GM18508 (cell line): ENCODE results near the gene KCNMA1.

Source experiments
- ATAC-seq: cut with Tn5 transposase; IDR thresholded peaks from one replicate; pipeline ENCODE4 v1.9.1; 2021; ENCODE audit warnings: moderate number of reproducible peaks; ENCODE audit not compliant: insufficient read depth, unreplicated experiment

The KCNMA1 gene

DNA sequence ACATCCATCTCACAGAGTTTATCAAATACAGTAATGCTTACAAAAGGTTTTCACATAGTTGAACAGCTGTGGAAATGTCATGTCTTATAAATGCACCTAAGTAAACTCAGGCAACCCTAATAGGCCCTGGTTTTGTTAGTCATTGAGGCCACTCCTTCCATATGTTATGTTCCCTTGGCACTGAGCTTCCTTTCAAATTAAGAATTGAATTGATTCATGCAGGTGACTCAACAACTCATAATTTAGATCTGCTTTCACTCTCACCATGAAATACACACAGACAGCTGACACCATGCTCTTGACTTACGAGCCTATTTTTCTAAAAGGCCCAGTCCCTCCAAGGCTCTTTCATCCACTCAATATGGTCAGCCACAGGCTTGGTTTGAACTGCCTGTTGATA lies 476.9 kb downstream of the KCNMA1 start:
- no peak for ATAC-seq

- ATAC-seq = no peak
Measured at GRCh38 chr10:77159538-77160110, 478.0 kb downstream of the KCNMA1 start.

- ATAC-seq = no peak
Measured at GRCh38 chr10:77158666-77159065, 478.9 kb downstream of the KCNMA1 start.

DNA sequence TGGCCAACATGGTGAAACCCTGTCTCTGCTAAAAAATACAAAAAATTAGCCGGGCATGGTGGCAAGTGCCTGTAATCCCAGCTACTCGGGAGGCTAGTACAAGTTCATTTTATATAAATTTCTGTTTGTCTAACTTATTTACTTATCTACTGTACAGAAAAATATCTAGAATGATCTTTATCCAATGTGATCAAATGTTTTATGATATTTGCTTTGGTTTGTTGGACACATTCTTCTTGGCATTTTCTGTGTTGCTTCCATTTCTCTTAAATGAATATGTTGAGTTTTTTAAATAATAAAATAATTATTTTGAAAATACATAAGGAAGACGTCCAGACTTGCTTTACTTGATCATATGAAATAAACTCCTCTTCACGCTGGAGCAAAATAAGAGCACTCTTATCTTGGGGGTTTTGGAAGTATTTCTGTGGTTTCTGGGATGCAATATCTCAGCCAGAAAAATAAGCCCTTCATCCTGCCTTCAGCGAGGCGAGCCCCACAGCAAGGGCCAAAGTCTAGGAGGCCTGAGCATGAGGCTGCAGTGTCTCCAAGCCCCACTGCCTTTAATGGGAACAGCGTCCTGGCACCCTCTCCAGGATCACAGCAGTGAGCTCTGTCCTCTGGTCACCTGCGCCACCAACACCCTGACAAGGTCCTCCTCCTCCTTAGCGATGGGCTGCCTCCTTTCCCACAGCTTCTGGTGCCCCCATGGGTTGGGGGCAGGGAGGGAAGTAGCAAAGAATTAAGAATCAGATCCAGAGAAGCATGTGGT lies 480.2 kb downstream of the KCNMA1 start:
- ATAC-seq = no peak

DNA sequence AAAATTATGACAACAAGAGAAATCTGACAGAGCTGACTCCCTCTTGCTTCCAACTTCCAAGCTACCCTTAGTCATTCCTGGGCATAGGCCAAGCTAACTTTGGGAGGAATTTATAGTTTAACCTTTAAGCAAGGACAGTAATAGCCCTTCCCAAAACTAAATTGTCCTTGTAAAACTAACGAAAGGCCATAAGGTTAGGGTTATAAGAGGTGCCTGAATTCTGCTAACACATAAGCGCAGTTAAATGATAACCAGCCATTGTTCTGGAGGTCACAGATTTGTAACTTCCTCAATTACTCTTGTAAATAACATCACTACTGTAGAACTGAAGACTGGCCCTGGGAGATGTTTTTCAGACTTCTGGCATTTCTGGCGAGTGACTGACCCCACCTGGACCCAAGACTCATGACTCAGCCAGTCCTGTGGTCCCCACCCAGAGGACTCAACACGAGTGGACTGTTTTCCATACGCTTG lies 481.2 kb downstream of the KCNMA1 start:
- no peak for ATAC-seq

- ATAC-seq = no peak
Measured at GRCh38 chr10:77152256-77152655, 485.4 kb downstream of the KCNMA1 start.

- ATAC-seq = no peak
Measured at GRCh38 chr10:77151408-77151807, 486.2 kb downstream of the KCNMA1 start.

DNA sequence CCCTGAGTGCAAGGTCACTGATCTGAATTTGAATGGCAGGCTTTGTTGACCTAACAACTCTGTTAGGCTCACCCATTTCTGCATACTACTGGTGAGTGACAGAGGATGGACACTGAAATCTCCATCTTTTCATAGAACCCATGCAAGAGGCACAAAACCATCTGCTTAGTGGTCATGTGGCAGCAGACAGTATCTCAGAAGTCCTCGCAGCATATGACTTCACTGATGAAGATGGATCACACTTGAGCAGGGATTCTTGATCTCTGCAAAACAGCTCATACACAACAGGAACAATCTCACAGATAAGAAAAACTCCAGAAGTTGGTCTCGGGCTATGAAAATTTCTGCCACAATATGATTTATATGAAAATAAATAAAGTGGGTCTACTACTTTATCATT lies 487.9 kb downstream of the KCNMA1 start:
- no peak for ATAC-seq

- ATAC-seq = no peak
Measured at GRCh38 chr10:77149001-77149400, 488.6 kb downstream of the KCNMA1 start.

GRCh38 chr10:77147871-77148270 lies 489.7 kb downstream of the KCNMA1 start:
- ATAC-seq = no peak

- ATAC-seq = no peak
Measured at GRCh38 chr10:77146712-77147336, 490.8 kb downstream of the KCNMA1 start.

GRCh38 chr10:77144656-77145055 lies 493.0 kb downstream of the KCNMA1 start:
- no peak for ATAC-seq

- ATAC-seq = no peak
Measured at GRCh38 chr10:77139252-77140160, 498.1 kb downstream of the KCNMA1 start.

- ATAC-seq = no peak
Measured at GRCh38 chr10:77138541-77138940, 499.1 kb downstream of the KCNMA1 start.

- ATAC-seq = no peak
Measured at GRCh38 chr10:77135555-77135954, 502.1 kb downstream of the KCNMA1 start.

GRCh38 chr10:77131214-77131613 lies 506.4 kb downstream of the KCNMA1 start:
- ATAC-seq = no peak

DNA sequence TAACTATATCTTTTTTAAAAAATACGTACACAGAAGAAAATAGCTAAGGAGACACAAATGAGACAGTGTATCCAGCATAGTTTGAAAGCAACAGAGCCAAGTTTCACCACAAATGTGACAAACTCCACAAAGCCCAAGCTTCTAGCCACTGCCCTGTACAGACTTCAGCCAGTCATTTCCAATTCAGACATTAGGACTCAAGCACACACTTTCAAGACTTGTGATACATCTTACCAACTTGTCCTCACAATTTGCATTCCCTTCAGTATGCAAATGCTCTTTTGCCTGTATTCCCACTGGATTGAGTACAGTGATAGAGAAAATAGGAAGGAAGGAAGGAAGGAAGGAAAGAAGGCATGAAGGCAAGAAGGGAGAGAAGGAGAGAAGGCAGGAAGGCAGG lies 510.4 kb downstream of the KCNMA1 start:
- ATAC-seq = no peak

- ATAC-seq = no peak
Measured at GRCh38 chr10:77125231-77125630, 512.4 kb downstream of the KCNMA1 start.

GRCh38 chr10:77123330-77123729 lies 514.3 kb downstream of the KCNMA1 start:
- no peak for ATAC-seq

DNA sequence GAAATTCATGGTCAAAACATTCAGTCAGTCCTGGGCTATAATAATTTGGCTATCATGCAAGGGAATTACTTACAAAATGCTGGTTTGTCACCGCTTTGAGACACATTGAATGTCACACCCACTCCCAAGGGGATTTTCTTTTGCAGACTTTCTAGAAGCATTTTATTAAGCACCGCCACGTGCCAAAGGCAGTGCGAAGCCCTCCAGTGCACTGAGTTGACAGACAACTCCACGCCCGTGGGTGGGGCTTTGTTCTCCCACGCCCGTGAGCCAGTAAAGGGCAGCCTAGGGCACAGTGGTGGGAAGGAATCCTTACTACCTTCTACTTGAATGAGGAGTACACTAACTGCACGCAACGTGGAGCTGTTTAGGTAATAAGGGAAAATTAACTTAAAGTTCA lies 515.8 kb downstream of the KCNMA1 start:
- ATAC-seq = no peak
